ENCODE data around the gene GFRA1.

GFRA1 gene

DNA sequence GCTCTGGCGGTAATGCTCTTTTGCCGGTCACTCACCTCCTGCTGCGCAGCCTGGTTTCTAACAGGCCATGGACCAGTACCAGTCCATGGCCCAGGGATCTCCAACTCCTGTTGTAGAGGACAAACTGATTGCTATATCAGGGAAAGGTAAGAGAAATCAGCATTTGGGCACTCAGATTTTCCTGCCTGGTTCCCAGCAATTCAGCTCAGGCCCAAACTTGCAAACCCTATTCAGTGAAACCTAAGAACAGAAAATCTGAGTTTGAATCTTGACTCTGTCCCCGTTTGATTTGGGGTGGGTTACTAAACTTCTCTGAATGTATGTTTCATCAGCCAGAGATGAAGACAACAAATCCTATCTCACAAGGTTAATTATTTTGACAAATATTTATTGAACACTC is 77.4 kb downstream of the GFRA1 start:
- H3K4me3 ChIP-seq (ENCODE audit: control insufficient read depth, low read depth, low read length) = no peak overlapping the region
- DNase-seq (ENCODE audit: low read depth) = no peak
- TF ChIP-seq, protein P1, sequence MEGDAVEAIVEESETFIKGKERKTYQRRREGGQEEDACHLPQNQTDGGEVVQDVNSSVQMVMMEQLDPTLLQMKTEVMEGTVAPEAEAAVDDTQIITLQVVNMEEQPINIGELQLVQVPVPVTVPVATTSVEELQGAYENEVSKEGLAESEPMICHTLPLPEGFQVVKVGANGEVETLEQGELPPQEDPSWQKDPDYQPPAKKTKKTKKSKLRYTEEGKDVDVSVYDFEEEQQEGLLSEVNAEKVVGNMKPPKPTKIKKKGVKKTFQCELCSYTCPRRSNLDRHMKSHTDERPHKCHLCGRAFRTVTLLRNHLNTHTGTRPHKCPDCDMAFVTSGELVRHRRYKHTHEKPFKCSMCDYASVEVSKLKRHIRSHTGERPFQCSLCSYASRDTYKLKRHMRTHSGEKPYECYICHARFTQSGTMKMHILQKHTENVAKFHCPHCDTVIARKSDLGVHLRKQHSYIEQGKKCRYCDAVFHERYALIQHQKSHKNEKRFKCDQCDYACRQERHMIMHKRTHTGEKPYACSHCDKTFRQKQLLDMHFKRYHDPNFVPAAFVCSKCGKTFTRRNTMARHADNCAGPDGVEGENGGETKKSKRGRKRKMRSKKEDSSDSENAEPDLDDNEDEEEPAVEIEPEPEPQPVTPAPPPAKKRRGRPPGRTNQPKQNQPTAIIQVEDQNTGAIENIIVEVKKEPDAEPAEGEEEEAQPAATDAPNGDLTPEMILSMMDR (conservative IDR thresholded peaks at IDR 0.05; ENCODE audit: control insufficient read depth, insufficient read depth, low read depth, low read length) = no peak

DNA sequence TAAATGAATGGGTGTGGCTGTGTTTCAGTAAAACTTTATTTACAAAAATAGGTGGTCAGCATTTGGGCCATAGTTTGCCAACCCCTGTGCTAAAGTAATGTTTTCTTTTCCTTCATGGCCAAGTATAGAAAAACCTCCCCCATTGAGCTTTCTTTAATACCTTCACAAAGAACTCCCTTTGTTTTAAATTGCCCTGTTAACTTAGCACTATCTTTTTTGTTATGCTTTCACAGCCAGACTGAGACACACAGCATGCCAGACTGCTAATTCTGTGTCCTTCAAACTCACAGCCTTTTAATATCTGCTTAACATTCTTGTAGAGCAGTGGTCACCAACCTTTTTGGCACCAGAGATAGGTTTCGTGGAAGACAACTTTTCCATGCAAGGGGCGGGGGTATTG is 78.0 kb downstream of the GFRA1 start:
- TF ChIP-seq, protein P1 (conservative IDR thresholded peaks at IDR 0.05; ENCODE audit: control insufficient read depth, insufficient read depth, low read depth, low read length) = no peak
- DNase-seq (ENCODE audit: low read depth) = no peak
- H3K4me3 ChIP-seq (ENCODE audit: control insufficient read depth, low read depth, low read length) = no peak overlapping the region

DNA sequence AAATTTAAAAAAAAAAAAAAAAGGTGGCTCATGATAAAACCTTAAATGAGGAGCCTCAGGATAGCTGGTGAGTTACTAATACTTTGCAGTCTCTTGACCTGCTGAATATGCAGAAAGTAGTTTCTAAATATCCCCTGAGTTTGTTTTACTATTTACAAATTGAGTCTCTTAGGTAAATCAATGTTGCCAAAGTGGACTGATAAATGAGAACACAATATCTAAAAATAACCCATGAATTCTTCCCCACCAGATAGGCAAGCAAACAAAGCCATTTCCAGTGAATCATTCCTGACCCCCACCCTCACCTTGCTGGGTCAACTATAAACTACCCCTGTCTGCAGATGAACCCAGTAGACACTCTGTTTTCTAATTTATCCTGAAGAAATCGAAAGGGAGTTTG is 78.9 kb downstream of the GFRA1 start:
- TF ChIP-seq, protein P1 (conservative IDR thresholded peaks at IDR 0.05; ENCODE audit: control insufficient read depth, insufficient read depth, low read depth, low read length) = no peak
- DNase-seq (ENCODE audit: low read depth) = no peak
- no peak overlapping the region for H3K4me3 ChIP-seq (ENCODE audit: control insufficient read depth, low read depth, low read length)

DNA sequence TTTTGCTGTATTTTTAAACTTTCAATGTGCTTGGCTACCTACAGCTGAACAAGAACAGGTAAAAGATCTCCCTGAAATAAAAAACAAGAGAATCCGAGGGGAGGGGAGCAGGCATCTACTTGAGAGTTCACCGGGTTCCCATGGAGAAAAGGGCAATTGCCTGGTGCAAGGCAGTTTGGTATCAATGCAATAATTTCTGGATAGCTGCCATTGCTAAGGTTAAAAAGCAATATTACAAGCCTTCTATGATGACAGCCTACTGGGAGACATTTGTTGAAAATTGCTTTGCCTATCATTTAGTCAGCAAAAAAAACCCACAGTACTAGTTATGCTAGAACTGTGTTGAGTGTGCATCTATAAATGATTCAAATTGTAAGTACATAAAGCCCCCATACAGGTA is 82.1 kb downstream of the GFRA1 start:
- TF ChIP-seq, protein P1 (conservative IDR thresholded peaks at IDR 0.05; ENCODE audit: control insufficient read depth, insufficient read depth, low read depth, low read length) = no peak
- no peak for DNase-seq (ENCODE audit: low read depth)
- H3K4me3 ChIP-seq (ENCODE audit: control insufficient read depth, low read depth, low read length) = no peak overlapping the region

DNA sequence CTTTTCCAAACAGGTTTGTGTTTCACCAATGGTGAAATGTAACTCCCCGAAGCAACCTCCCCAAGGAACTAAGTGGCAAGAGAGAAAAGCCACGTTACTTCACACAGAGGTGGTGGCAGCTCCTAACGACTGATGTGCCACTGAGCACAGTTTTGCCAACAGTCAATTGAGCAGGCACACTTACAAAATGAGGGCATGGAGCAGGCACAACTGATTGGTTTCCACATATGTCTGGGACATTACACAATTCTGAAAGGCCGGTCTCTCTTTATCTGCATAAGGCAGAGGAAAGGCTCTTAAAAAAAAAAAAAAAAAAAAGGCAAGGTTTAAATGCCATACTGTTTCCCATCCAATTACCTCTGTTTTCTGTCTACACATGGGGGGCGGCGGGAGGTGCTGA is 86.7 kb downstream of the GFRA1 start:
- DNase-seq (ENCODE audit: low read depth) = no peak
- TF ChIP-seq, protein P1 (conservative IDR thresholded peaks at IDR 0.05; ENCODE audit: control insufficient read depth, insufficient read depth, low read depth, low read length) = no peak
- H3K4me3 ChIP-seq (ENCODE audit: control insufficient read depth, low read depth, low read length) = no peak overlapping the region

DNA sequence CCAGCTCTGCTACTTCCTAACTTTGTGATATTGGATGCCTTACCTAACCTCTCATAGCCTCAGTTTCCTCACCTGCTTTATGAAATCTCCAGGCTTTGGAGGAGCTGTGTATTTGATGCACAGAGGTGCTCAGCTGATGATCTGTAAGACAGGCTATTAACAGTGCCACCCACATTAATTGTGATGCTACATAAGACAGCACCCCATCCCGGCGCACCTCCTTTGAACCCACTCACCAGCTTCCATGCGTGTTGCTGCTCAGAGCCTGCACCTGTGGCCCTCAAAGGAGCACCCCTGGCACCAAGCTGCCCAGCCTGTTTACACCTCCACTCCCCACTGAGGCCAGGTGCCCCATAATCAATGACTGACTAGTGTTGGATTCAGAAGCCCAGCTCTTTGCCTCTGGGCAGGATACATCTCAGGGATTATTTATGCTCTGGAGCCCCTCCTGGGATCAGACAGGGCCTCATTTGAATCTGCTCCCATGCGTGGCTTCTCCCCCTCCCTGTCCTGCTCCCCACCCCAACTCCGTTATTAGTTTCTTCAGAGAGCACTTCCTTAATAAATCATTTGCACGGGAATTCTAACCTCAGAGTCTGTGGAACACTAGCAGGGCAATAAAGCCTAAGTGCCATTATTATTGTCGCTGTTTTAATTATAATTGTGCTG is 87.7 kb downstream of the GFRA1 start:
- no peak for DNase-seq (ENCODE audit: low read depth)
- H3K4me3 ChIP-seq (ENCODE audit: control insufficient read depth, low read depth, low read length) = no peak overlapping the region
- TF ChIP-seq, protein P1 (conservative IDR thresholded peaks at IDR 0.05; ENCODE audit: control insufficient read depth, insufficient read depth, low read depth, low read length) = no peak

DNA sequence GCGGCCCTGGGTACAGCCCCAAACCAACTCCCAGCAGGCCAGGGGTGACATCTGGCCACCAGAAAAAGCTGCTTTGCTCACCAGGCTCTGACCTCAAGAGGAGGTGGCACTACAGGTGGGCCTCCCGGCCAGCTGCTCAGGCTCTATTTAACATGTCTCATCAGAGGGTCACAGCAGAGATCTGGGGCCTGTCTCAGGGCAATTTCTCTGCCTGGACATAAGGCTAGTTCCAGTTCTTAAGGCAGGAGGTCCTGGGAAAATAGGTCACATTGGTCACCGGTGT is 88.6 kb downstream of the GFRA1 start:
- no peak for DNase-seq (ENCODE audit: low read depth)
- H3K4me3 ChIP-seq (ENCODE audit: control insufficient read depth, low read depth, low read length) = no peak overlapping the region
- TF ChIP-seq, protein P1 (conservative IDR thresholded peaks at IDR 0.05; ENCODE audit: control insufficient read depth, insufficient read depth, low read depth, low read length) = no peak
